Common myeloid progenitor, CD34-positive (primary cell): ENCODE measurements around the gene SEC31A.
A peak's percentile ranks its signal among the peaks of the same experiment; 100 is the strongest.

Source experiments
- CTCF ChIA-PET: fragments of 350-600 bp; sonication (Branson Sonifier 250); formaldehyde crosslinking; loops from one replicate; lab custom pipeline; 2021; ENCODE audit warnings: antibody characterized with exemption; lab: Charles Lee
- POLR2A ChIA-PET: fragments of 350-600 bp; sonication (Branson Sonifier 250); formaldehyde crosslinking; loops from one replicate; lab custom pipeline; 2021; ENCODE audit warnings: antibody characterized with exemption; lab: Charles Lee
- DNase-seq, 3 donors: peaks; one replicate each; pipeline versions ENCODE4 v3.0.0 to v3.0.0-alpha.2; 2013
- H3K27ac ChIP-seq, 2 experiments: 1 replicate in 1 of 2; 2 replicates in 1 of 2; pipeline ENCODE4 v1.7.0; 2013; ENCODE audit warnings: inconsistent platforms in 2 of 2, low read length in 2 of 2, mild to moderate bottlenecking in 2 of 2, low read depth in 1 of 2, moderate library complexity in 1 of 2; ENCODE audit not compliant: severe bottlenecking in 2 of 2, insufficient read depth in 1 of 2, poor library complexity in 1 of 2
- H3K27me3 ChIP-seq, 5 experiments: replicated peaks in 2 of 5; 1 replicate in 3 of 5; 2 replicates in 2 of 5; pipeline versions ENCODE4 v1.6.1 to v1.7.0; 2013; ENCODE audit warnings: low read length in 4 of 5, mild to moderate bottlenecking in 2 of 5, moderate library complexity in 2 of 5, inconsistent platforms in 1 of 5; ENCODE audit not compliant: insufficient read depth in 5 of 5, control insufficient read depth in 4 of 5
- H3K36me3 ChIP-seq, 4 experiments: 1 replicate in 2 of 4; 2 replicates in 2 of 4; pipeline versions ENCODE4 v1.6.1 to v1.7.0; 2013; ENCODE audit warnings: low read length in 3 of 4, control low read depth in 1 of 4, mild to moderate bottlenecking in 1 of 4; ENCODE audit not compliant: control insufficient read depth in 4 of 4, insufficient read depth in 4 of 4
- H3K4me1 ChIP-seq, 4 experiments: 1 replicate in 3 of 4; 2 replicates in 1 of 4; pipeline versions ENCODE4 v1.6.1 to v1.7.1; 2013; ENCODE audit warnings: low read length in 3 of 4, mild to moderate bottlenecking in 3 of 4, control low read depth in 1 of 4, inconsistent platforms in 1 of 4, moderate library complexity in 1 of 4; ENCODE audit not compliant: control insufficient read depth in 4 of 4, insufficient read depth in 4 of 4; ENCODE audit errors: control extremely low read depth in 1 of 4
- H3K4me3 ChIP-seq, 7 experiments: 1 replicate in 4 of 7; 2 replicates in 3 of 7; pipeline versions ENCODE4 v1.5.1 to v1.7.0; 2013; ENCODE audit warnings: mild to moderate bottlenecking in 7 of 7, low read length in 6 of 7, moderate library complexity in 6 of 7, inconsistent platforms in 2 of 7, low read depth in 2 of 7, control low read depth in 1 of 7; ENCODE audit not compliant: insufficient read depth in 4 of 7, control insufficient read depth in 1 of 7; ENCODE audit errors: extremely low read depth in 1 of 7
- H3K9me3 ChIP-seq, 5 experiments: 1 replicate in 4 of 5; 2 replicates in 1 of 5; pipeline versions ENCODE4 v1.6.1 to v1.7.1; 2013; ENCODE audit warnings: low read length in 4 of 5, mild to moderate bottlenecking in 2 of 5, inconsistent platforms in 1 of 5, low read depth in 1 of 5, moderate library complexity in 1 of 5; ENCODE audit not compliant: control insufficient read depth in 4 of 5, insufficient read depth in 2 of 5; ENCODE audit errors: control extremely low read depth in 1 of 5
- WGBS: methylation state at CpG from one replicate; pipeline ENCODE4 v1.1.5; 2013; ENCODE audit not compliant: insufficient coverage; 5-methylcytosine and 5-hydroxymethylcytosine counted together

The SEC31A gene

DNA sequence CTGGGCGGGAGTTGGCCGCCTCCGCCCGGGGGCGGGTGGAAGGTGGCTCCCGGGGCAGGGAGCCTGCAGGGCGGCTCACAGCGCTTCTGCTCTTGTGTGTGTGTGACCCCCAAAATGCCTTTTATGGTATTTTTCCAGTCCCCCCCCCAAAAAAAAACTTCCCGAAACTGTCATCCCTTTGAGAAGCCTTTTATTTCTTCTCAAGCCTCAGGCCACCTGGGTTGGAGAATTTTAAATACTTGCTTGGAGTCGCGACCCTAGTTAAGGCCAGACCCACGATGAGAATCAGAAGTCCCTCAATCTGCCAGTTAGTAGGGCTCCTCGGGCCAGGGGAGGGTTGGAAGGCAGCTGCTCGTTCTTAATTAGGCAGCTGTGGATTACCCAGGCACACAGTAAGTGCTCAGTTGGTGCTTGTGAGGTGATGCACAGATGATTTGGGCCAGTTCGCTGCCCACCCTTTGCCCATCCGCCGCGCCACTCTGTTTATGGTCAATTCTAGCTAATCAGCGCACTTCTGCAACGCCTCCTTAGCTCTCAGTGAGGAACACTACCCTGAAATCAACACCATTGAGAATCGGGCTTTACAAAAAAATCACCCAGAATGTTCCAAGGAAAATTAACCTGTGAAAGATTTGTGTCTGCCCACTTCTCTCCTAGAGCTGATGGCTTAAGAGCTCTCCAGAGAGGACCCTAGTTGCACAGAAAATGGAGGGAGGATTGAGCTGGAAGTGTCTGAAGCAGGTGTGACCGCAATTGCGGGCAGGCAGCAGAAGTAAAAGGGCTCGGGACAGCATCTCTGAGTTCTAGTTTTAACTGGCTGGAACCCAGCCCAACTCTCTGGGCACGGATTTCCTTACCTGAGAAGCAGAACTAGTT, 91.7 kb downstream of the SEC31A start:
- 1% methylated on average over 24 of the region's 25 CpGs for WGBS
- peak in 2 of 3 donors; percentile 70 to 79 for DNase-seq
- CTCF ChIA-PET, result interaction anchor here (0.7 to 1.4 kb wide), 10 partner anchors 9 to 359 kb away, joined by 3 to 9 read pairs (median 3); no protein-coding TSS in a partner anchor
- H3K36me3 ChIP-seq, result peaks cover 0 to 4% (median 0%) of the 10 kb centered on the region in 4 experiments
- H3K27me3 ChIP-seq, result peaks cover 0 to 17% (median 0%) of the 10 kb centered on the region in 5 experiments
- peaks cover 0 to 34% (median 28%) of the 10 kb centered on the region in 4 experiments for H3K4me1 ChIP-seq
- POLR2A ChIA-PET, result interaction anchor here (0.6 to 1.3 kb wide), 3 partner anchors 19 to 520 kb away, joined by 3 to 5 read pairs (median 4); no protein-coding TSS in a partner anchor
- peaks cover 0 to 3% (median 0%) of the 10 kb centered on the region in 5 experiments for H3K9me3 ChIP-seq
- H3K4me3 ChIP-seq, result peak overlapping the region; percentile 41 to 84 (median 73)
- H3K27ac ChIP-seq, result peak overlapping the region in 1 of 2 experiments; percentile 14

DNA sequence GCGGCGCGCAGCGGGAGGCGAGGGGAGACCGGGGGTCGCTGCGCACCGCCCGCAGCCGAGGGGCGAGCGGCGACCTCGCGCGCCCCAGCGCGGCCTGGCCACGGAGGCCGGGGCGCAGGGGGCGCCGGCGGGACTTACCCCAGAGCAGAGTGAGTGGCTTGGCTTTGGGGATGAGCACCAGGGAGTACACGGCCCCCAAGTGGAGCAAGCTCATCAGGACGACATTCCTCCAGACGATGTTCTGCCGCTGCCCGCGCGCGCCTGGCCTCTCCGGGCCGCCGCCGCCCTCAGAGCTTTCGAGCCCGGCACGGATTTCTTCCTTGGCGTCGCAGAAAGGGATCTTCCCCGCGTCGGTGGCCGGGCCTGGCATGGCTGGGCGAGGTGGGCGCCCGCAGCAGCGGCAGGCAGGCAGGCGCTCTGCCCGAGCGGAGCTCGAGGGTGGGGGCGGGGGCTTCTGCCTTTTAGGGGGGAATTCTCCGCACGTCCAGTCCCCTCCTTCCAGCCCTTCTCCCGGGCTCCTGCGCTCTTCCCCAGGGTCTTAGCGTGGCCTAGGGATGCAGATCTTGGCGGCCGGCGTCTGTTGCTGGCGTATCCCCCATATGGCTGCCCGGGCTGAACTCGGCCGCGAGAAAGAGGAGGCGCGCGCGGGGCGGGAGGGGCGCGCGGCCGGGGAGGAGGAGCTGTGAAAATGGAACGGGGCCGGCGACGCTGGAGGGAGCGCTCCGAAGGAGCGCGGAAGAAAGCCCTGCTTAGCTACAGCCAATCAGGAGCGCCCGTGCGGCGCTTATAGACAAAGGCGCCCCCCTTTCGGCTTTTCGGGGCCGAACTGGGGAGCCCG, 92.6 kb downstream of the SEC31A start, which contains the start of gene SCD5:
Gene SCD5 (minus strand): TSS at position 629 of the 838 bp plus-strand sequence. CDS start 259 bp downstream, at position 370.
- H3K36me3 ChIP-seq, result peaks cover 0 to 4% (median 0%) of the 10 kb centered on the region in 4 experiments
- H3K9me3 ChIP-seq, result peaks cover 0 to 3% (median 0%) of the 10 kb centered on the region in 5 experiments
- H3K27me3 ChIP-seq, result peaks cover 0 to 17% (median 0%) of the 10 kb centered on the region in 5 experiments
- H3K4me1 ChIP-seq, result peaks cover 0 to 34% (median 28%) of the 10 kb centered on the region in 4 experiments
- ChIA-PET POLR2A (interaction anchor here (0.6 to 1.3 kb wide), 2 partner anchors 18 to 64 kb away, joined by 3 to 5 read pairs; no protein-coding TSS in a partner anchor), CTCF (interaction anchor here (0.5 to 1.2 kb wide), 8 partner anchors 9 to 56 kb away, joined by 3 to 9 read pairs (median 3); no protein-coding TSS in a partner anchor)
- H3K4me3 ChIP-seq, result peak within 1 kb of the TSS; percentile 41 to 84 (median 73)
- peak within 1 kb of the TSS in 1 of 2 experiments; percentile 14 for H3K27ac ChIP-seq
- 0% methylated on average over 76 of the region's 94 CpGs for WGBS
- peak; percentile 78 to 90 (median 87) for DNase-seq

- ChIA-PET POLR2A (no interaction called here), CTCF (interaction anchor here (1.2 to 2.7 kb wide), 3 partner anchors 12 to 59 kb away, joined by 4 to 11 read pairs (median 9); no protein-coding TSS in a partner anchor)
- peaks cover 0 to 28% (median 27%) of the 10 kb centered on the region in 4 experiments for H3K4me1 ChIP-seq
- peaks cover 0 to 19% (median 0%) of the 10 kb centered on the region in 5 experiments for H3K27me3 ChIP-seq
- DNase-seq, result peak in 2 of 3 donors; percentile 49 to 67
- peaks cover 0 to 4% (median 0%) of the 10 kb centered on the region in 4 experiments for H3K36me3 ChIP-seq
- H3K27ac ChIP-seq, result no peak overlapping the region
- peak overlapping the region; percentile 11 to 84 (median 73) for H3K4me3 ChIP-seq
- peaks cover 0 to under 1% (median 0%) of the 10 kb centered on the region in 5 experiments for H3K9me3 ChIP-seq
- WGBS, result 10% methylated on average over 19 of the region's 47 CpGs
Measured at GRCh38 chr4:82797405-82798111, 93.4 kb downstream of the SEC31A start.

- Histone ChIP-seq H3K4me1 (peaks cover 0 to 28% (median 27%) of the 10 kb centered on the region in 4 experiments), H3K27me3 (peaks cover 0 to 19% (median 0%) of the 10 kb centered on the region in 5 experiments), H3K27ac (no peak overlapping the region), H3K4me3 (peak overlapping the region in 4 of 7 experiments; percentile 63 to 84 (median 80)), H3K36me3 (peaks cover 0 to 4% (median 0%) of the 10 kb centered on the region in 4 experiments), H3K9me3 (no peaks in the 10 kb centered on the region)
- DNase-seq, result peak in 1 of 3 donors; percentile 28
- ChIA-PET POLR2A (no interaction called here), CTCF (interaction anchor here (1.6 to 2.7 kb wide), 3 partner anchors 12 to 58 kb away, joined by 4 to 11 read pairs (median 5); no protein-coding TSS in a partner anchor)
- WGBS, result 73% methylated on average over 6 of the region's 6 CpGs
Measured at GRCh38 chr4:82797040-82797404, 93.9 kb downstream of the SEC31A start.

GRCh38 chr4:82792912-82793649, 97.9 kb downstream of the SEC31A start:
- POLR2A ChIA-PET, result no interaction called here
- DNase-seq, result no peak
- peaks cover 0 to 9% (median 9%) of the 10 kb centered on the region in 4 experiments for H3K4me1 ChIP-seq
- peaks cover 0 to 13% (median 0%) of the 10 kb centered on the region in 5 experiments for H3K27me3 ChIP-seq
- CTCF ChIA-PET, result interaction anchor here (1.2 kb wide), 1 partner anchor 8 kb away, joined by 3 read pairs; no protein-coding TSS in a partner anchor
- 89% methylated on average over 4 of the region's 6 CpGs for WGBS
- peaks cover 0 to 4% (median 0%) of the 10 kb centered on the region in 4 experiments for H3K36me3 ChIP-seq
- no peak overlapping the region for H3K27ac ChIP-seq
- no peaks in the 10 kb centered on the region for H3K9me3 ChIP-seq
- H3K4me3 ChIP-seq, result no peak overlapping the region
